Epithelial cell of prostate (primary cell): ENCODE data around the gene PNPLA6.

Experiments used
- DNase-seq: peaks from one replicate; pipeline ENCODE4 v3.0.0-alpha.2; 2011; ENCODE audit warnings: low read depth, low spot score
- H3K27ac ChIP-seq: fragments of 450-650 bp; 2 replicates; pipeline ENCODE4 v1.5.1; 2017; ENCODE audit warnings: mild to moderate bottlenecking

Gene PNPLA6

DNA sequence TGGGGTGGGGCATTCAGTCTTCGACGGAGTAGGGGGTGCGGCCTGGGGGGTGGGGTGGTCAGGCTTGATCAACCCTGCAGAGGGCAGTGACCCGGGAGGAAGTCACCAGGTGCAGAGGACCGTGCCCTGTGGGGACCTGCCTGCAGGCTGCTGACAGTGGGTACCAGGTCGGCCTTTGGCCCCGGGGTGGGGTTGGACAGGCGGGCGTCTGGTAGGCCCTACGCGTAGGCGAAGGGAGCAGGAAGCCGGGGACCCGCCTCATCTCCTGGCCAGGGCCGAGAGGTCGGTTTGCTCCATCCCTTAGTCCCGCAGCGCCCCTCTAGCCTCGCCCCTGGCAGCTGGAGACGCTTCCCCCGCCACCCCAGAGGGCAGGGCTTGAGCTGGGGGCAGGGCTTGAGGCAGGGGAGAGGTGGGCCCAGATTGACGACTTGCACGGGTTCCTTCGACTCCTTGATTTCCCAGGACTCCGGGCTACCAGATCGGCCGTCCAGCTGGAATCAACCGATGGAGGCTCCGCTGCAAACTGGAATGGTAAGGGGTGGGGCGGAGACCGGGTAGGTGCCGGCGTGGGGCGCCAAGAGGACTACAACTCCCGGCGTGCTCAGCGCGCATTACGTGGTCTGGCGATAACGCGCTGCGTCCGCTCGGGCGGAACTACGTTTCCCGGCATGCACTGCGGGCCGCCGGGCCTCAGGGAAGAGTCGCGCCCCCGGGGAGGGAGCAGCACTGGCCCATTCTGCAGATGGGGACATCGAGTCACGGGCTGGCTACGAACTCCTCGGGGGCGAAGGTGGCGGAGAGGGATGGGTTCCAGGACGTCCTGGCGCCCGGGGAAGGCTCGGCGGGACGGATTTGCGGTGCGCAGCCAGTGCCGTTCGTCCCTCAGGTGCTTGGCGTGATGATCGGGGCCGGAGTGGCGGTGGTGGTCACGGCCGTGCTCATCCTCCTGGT is at the start of gene PNPLA6:
PNPLA6 (plus strand) TSS at position 671 of the 951 bp plus-strand sequence; CDS start at position 743, 72 bp downstream.
- H3K27ac ChIP-seq, result peak within 1 kb of the TSS; percentile 65
- peak; percentile 74 for DNase-seq

DNA sequence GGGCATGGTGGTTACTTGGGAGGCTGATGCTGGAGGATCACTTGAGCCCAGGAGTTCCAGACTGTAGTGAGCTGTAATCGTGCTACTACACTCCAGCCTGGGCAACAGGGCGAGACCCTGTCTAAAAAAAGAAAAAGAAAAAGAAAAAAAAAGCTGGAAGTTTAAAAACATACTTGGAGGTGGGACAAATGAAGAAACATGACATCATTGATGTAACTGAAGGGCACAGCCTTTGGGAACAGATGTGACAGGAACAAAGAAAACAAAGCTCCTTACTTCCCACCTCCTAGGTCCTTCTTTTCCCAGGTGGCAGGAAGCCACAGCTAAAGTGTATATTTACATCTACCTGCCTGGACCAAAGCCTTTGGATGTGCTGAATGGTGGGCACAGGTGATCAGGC is 48.6 kb upstream of the PNPLA6 start:
- DNase-seq, result no peak
- no peak overlapping the region for H3K27ac ChIP-seq

DNA sequence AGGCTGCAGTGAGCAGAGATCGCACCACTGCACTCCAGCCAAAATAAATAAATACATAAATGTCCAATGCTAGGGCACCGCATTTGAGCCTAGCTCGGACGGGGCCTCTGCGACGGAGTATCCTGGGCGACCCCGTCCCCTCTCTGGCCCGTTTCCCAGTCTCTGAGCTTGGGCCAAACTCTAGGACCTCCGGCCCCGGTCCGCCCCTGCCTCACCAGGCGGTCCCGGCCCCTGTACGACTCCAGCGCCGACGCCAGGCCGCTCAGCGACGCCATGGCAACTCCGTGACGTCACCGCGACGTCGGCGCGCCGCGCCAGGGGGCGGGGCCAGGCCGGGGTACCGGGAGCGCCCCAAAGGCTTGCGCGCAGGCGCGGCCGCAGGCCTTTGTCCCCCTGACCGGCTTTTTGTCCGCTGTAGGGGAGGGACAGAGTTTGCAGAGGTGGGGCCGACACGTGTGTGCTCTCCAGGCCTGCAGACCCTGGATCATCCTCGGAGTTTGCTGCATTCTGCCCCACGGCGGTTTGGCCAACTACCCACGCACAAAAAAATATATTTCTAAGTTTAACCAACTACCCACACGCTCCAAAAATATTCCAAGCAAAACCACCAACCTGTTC is 46.7 kb upstream of the PNPLA6 start, which contains the start of gene PEX11G:
PEX11G (minus strand) TSS at position 300 of the 618 bp plus-strand sequence; CDS start at position 275, 25 bp downstream.
- no peak for DNase-seq
- peak within 1 kb of the TSS; percentile 23 for H3K27ac ChIP-seq

DNA sequence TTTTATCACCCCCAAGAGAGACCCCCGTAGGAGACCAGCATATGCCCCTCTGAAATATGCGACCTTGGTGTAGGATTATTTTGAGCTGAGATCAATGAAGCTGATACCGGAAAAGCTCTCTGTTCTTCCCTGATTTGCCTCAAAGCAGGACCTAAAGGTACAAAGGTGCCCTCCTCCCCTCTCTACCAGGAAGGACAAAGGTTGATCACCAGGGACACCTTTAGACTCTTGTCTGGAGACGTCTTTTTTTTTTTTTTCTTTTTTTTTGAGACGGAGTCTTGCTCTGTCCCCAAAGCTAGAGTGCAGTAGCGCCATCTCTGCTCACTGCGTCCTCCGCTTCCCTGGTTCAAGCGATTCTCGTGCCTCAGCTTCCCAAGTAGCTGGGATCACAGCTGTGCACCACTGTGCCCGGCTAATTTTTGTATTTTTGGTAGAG is 45.9 kb upstream of the PNPLA6 start:
- no peak for DNase-seq
- H3K27ac ChIP-seq, result no peak overlapping the region

DNA sequence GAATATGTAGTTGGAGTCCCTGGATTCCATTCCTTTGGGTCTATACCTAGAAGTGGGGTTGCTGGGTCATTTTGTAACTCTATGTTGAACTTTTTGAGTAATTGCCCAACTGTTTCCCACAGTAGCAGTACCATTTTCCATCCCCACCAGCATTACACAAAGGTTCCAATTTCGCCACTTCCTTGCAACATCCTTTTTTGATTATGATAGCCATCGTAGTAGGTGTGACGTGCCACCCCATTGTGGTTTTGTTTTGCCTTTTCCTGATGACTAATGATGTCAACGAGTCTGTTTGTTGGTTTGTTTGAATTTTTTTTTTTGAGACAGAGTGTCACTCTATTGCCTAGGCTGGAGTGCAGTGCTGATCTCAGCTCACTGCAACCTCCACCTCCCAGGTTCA is 43.4 kb upstream of the PNPLA6 start:
- peak overlapping the region; percentile 8 for H3K27ac ChIP-seq

DNA sequence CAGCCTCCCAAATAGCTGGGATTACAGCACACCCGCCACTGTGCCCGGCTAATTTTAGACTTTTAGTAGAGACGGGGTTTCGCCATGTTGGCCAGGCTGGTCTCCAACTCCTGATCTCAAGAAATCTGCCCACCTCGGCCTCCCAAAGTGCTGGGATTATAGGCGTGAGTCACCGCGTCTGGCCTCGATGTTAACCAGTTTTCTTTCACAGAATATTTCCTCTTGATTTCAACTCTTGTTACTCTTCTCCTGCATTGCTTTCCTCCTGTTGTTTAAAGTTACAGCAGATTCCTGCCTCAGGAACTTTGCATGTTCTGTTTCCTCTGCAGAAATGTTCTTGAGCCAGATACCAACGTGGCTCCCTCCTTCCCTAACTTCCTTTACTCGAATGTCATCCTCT is 43.0 kb upstream of the PNPLA6 start:
- DNase-seq, result no peak

More for the DNA sequence above, 43.4 kb upstream of the PNPLA6 start:
- no peak for DNase-seq

DNA sequence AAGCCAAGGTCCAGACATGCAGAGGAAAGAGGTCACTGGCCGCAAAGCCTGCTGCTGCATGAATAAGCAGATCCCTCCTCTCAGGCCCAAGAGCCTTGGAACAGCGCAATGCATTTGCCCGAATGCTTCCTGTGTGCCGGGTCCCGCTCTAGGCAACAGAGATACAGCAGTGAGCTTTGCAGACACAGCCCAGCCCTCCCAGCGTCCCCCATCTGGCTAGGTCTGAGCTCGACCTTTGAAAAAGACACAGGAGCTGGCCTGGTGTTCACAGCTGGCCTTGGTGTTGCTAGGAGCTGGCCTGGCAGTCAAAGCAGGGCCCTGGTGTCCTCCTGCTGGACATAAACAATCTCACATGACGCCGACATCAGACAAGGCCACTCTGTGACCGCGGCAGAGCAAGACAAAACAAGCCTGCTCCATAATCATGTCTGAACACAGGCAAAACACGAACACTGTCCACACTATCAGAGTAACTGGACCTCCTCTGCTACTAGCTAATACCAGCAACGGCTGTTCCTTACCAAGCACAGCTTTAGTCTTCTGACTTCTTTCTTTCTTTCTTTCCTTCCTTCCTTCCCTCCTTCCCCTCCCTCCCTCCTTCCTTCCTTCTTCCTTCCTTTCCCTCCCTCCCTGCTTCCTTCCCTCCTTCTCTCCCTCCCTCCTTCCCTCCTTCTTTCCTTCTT is 41.0 kb upstream of the PNPLA6 start:
- DNase-seq, result no peak
- peak overlapping the region; percentile 67 for H3K27ac ChIP-seq

More for the DNA sequence above, 43.0 kb upstream of the PNPLA6 start:
- H3K27ac ChIP-seq, result peak overlapping the region; percentile 8

DNA sequence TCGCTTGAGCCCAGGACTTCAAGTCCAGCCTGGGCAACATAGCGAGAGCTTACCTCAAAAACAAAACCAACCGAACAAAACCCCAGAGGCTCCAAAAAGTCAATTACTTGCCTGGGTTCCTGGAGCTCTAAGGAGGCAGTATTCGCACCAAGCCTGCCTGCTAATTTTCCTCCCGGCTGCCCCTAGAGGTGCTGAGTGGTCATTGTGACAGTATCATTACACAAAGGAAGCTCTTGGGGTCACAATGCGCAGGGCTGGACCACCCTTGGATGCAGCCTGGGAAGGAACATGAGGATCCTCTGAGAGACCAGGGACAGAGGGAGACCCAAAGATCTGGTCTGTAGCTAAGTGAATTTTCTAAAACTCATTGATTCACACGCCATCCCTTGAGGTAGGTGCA is 38.2 kb upstream of the PNPLA6 start:
- no peak overlapping the region for H3K27ac ChIP-seq
- DNase-seq, result no peak

DNA sequence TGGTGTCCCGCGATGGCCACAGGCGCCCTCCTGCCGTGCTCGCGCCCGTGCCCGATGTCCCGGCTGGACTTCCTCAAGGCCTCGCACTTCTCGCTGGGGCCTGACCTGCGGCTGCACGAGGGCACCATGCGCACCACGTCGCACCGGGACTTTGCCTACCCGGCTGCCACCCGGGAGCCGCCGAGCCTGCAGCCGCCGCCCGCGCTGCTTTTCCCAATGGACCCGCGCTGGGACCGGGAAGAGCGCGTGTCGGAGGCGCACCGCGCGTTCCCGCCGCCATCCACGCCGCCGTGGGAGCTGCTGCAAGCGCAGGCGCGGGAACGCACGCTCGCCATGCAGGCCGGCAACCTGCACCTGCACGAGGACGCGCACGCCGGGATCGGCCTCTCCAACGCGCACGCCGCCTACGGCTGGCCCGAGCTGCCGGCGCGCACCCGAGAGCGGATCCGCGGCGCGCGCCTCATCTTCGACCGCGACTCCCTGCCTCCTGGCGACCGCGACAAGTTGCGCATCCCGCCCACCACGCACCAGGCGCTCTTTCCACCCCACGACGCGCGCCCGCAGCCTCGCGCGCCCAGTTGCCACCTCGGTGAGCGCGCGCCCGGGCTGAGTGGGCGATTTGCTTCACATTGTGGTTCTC is 34.6 kb upstream of the PNPLA6 start:
- no peak for DNase-seq
- no peak overlapping the region for H3K27ac ChIP-seq

DNA sequence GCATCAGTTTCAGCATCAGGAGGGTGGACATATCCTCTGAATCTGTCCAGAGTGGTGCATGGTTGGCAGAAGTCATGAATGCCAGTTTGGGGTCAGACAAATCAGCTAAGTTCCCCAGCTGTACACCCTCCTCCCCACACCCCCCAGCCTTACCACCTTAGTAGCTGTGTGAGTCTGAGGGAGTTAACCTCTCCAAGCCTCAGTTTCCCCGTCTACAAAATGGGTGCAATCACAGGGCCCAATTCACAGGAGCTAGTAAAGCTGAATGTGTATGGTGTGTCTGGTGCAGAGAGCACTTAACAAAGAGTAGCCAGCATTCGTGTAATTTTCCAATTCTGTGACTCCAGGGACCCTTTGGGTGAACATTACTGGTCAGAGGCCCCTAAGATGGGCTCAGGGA is 33.0 kb upstream of the PNPLA6 start:
- no peak overlapping the region for H3K27ac ChIP-seq
- no peak for DNase-seq

DNA sequence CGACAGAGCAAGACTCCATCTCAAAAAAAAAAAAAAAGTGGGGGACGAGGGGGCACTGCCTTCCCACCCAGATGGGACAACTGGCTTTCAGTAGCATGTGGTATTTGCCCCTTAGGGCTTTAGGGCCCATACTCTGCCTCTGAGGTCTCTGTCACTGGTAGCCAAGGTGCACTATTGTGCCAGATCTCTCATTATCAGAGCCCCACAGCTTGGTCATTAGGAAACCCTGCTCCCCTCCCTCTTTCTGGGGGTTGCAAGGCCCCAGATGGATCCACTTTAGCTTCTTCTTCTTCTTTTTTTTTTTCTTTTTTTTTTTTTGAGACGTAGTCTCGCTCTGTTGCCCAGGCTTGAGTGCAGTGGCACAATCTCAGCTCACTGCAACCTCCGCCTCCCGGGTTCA is 30.8 kb upstream of the PNPLA6 start:
- DNase-seq, result no peak
- no peak overlapping the region for H3K27ac ChIP-seq

DNA sequence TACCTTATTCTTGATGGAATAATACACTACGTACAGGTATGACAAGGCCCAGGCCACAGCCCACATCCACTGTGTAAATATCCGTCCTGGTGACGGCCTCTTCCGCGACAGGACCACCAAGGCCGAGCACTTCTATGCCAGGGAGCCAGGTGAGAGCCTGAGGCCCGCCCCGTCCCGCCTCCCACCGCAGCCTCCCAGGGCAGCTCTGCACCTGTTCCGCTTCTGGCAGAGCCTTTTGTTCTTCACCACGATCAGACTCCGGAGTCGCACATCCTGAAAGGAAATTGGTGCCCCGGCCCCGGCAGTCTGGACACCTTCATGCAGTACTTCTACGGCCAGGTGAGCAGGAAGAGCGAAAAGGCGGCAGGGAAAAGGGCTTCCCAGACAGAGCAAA is 30.2 kb upstream of the PNPLA6 start:
- H3K27ac ChIP-seq, result no peak overlapping the region
- no peak for DNase-seq

DNA sequence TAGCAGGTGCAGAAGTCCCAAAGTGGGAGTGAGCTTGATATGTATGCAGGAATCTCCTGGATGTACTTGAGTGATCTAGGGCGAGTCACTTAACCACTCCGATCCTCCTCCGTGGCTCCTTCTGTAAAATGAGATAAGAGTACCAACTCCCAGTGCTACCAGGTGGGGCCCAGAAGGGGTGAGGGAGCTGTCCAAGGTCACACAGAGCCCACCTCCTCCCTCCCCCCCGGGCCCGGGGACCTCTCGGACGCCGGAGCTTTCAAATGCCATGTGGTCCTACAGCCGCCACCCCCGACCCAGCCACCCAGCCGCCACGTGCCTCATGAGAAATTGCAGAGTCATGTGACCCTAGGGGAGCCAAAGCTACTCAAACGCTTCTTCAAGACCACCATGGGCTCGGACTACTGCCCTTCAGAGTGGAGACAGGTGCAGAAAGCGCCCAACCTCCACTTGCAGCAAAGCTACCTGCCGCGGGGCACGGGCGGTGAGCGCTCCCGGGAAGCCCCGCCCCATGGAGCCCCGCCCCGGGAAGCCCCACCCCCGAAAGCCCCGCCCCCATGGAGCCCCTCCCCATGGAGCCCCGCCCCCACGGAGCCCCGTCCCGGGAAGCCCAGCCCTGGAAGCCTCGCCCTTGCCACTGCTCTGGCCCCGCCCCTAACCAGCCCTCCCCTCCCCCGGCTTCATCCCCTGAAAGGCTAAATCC is 29.7 kb upstream of the PNPLA6 start:
- H3K27ac ChIP-seq, result no peak overlapping the region
- DNase-seq, result no peak

DNA sequence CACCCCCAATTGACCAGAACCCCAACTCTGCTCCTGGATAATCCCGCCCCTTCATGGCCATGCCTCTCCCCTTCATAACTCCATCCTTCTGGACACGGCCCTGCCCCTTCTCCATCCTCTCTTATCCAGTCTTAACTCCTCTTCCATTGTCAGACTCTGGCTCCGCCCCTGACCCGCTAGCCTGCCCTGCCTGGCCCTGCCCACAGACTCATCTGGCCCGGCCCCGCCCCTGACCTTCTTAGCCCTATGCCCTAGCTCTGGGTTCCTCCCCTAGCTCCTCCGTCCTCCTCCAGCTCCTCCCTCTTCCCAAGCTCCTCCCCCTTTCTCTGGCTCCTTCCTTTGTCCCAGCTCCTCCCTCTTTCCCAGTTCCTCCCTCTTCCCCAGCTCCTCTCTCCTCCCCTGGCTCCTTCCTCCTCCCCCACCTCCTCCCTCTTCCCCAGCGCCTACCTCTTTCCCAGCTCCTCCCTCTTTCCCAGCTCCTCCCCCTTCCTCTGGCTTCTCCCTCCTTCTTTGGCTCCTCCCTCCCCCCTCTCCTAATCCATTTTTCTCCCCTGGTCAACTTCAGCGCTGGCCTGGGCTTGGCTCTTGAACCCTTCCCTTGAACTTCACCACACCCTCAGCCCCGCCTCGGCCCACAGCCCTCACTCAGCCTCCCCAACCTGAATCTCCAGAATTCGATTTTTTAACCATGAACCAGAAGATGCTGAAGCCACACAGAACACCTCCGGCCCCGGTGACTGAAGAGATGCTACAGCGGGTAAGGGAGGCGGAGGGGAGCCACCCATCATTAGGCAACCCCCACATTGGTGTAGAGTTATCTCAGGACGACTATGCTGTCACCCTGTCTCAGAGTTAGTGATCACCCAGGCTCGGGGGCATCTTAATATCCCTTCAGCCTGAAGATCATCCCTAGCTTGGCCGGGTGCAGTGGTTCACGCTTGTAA is 28.9 kb upstream of the PNPLA6 start:
- no peak overlapping the region for H3K27ac ChIP-seq
- no peak for DNase-seq

DNA sequence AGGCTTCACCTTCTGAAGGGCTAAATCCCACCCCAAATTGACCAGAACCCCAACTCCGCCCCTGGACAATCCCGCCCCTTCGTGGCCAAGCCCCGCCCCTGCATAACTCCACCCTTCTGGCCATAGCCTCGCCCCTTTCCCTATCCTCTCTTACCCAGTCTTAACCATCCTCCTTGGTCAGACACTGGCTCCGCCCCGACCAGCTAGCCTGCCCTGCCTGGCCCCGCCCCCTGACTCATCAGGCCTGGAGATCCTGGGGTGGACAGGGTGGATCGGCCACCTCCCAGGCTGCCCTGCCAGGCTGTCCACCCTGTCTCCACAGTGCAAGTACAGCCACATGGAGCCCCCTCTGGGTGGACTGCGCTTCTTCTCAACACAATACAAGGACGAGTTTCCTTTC is 27.6 kb upstream of the PNPLA6 start:
- DNase-seq, result no peak
- H3K27ac ChIP-seq, result no peak overlapping the region

DNA sequence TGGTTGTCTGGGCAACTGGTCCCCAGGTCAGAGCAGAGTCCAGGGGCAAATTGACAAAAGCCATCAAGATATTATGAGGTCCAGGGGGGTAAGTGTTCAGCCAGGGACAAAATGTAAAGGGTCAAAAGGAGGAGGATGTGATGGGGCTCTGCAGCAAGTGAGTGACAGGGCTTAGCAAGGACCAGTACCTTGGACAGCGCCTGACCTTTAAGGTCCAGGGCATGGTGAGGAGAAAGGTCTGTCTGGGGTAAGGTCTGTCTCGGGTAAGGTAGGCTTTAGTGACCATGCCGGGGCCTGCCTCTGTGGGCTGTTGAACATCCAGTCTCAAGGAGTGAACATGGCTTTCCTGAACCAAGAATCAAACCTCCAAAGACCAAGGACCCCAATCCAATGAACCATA is 25.9 kb upstream of the PNPLA6 start:
- DNase-seq, result no peak
- H3K27ac ChIP-seq, result no peak overlapping the region

DNA sequence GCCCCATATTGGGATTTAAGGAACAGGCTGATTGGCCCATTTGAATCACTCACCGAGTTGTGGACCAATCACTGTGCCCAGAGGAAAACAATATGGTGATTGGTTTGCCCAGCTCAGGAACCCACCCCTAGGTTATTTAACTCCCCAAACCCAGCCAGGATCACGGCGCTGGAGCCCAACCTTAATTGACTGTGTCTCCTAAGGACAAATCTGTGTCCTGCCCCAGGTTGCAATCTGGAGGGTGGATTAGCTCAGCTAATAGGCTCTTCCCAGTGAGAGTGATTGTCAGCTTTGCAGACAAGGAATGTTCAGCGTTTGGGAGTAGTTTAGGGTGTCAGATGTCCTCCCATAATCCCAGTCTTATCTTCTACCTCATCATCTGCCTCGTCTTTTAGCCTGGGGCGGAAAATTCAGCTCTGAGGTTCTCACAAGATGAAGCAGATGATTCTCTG is 23.1 kb upstream of the PNPLA6 start:
- H3K27ac ChIP-seq, result no peak overlapping the region
- DNase-seq, result no peak

DNA sequence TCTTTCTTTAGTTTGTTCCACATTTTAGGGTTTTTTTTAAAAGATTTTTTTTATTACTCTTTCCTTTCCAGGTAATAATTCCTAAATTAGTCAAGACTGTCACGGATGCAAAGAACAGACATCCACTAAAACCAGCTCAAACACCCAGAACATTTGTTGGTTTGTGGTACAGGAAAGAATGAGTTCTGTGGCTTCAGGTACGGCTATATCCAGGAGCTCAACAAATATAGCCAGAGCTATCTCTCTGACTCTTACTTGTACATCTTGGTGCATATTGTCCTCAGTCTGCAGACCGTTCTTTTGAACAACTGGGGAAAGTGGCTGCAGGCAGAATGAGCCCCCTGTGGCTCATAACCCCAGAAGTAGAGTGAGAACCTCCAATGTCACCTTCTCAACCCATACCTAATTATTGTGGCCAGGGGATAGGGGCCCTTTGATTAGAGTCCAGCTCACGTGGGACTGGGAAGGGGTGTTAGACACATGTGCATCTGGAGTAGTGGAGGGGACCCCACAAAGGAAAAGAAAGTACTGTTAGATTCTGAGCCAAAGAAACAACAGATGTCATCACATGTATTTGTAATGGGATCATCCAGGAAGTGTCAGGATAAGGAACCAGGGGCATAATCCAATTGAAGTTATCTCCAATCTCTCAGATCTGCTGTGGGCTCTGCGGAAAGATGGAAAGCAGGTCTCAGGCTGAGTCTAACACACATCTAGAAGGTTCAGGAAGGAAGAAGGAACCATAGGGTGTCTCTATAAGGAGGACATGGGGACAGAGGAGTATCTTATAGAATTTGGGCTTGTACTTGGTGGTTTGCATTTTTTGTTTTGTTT is 21.5 kb upstream of the PNPLA6 start:
- H3K27ac ChIP-seq, result no peak overlapping the region
- DNase-seq, result no peak
